Activated gamma-delta T cell (primary cell): Measurements from ENCODE around the gene ZNF423.

Experiments
- DNase-seq: peaks from one replicate; lab custom pipeline; 2025; lab: John Stamatoyannopoulos, UW

The ZNF423 gene

DNA sequence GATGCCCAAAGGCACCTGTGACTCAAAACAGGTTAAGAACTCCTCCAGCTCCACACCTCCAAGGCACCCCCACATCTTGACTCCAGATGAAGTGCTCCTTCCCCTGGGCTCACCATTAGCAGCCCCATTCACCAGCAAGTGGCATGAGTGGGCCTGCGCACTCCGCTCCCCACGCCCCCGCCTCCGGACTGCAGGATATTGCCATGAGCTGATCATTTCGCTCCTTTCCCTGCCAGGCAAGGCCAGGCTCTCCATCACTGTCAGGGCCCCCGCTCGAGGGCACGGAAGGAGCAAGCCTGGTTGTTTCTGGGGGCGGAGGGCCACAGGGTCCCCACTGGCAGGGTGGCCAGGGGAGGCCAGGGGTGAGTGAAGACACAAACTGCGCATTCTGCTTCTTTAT, 69.9 kb downstream of the ZNF423 start:
- DNase-seq: no peak

GRCh38 chr16:49782405-49782804, 73.5 kb downstream of the ZNF423 start:
- DNase-seq: no peak

DNA sequence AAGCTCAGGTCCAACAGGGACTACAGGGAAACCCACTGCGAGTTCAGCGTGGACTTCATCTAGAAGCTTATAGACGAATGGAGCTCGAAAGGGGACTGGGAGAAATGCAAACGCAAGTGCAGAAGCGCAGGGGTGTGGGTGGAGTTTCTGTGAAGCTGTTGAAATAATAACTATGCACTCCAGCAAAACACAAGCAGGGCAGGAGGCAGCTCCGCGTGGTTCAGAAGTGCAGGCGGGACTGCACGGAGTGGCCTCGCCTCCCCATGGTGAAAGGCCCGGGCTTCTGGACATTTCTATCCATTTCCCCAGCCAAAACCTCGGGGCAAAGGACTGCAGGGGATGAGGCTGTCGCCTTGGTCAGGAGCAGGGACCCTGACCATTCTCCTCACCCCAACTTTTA, 74.5 kb downstream of the ZNF423 start:
- DNase-seq: no peak

- no peak for DNase-seq
Measured at GRCh38 chr16:49780433-49780832, 75.5 kb downstream of the ZNF423 start.

- no peak for DNase-seq
Measured at GRCh38 chr16:49779979-49780378, 75.9 kb downstream of the ZNF423 start.

GRCh38 chr16:49778202-49778930, 77.5 kb downstream of the ZNF423 start:
- no peak for DNase-seq

DNA sequence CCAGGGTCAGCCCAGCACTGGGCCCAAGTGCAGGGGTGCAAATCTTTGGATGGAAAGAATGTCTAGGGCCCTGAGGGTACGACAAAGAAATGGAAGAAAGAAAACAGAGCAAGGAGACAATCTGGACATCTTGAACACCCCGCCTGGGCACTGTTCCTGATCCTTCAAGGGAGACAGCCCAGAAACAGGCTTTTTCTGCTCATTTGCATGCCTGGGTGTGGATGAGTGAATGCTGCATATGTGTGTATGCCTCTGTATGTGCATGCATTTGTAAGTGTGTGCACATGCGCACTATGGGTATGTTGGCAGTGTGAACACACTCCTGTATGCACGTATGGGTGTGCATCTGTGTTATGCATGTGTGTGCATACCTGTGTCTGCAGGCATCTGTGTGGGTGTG, 79.2 kb downstream of the ZNF423 start:
- DNase-seq: no peak

DNA sequence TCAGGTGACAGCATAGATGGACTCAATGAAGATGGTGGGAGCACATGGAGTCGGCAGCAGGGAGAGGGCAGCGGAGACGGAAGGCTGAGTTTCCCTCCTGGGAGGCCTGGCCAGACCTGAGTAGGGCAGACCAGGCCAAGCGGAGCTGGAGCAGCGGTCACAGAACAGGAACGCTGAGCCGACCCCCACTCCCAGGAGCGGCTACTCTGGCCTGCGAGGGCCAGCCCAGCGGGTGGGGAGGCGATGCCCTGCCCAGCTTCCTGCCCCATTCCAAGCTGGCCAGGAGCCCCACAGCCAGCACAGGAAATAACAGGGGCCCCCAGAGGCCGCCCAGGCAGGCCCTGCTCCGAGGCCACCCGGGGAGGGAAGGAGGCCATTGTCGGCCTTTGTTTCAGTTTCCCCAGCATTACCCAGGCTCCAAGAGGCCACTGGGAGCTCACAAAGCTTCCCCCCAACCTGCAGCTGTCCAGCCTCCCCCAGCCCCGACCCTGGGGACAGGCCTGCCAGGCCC, 79.8 kb downstream of the ZNF423 start:
- no peak for DNase-seq

DNA sequence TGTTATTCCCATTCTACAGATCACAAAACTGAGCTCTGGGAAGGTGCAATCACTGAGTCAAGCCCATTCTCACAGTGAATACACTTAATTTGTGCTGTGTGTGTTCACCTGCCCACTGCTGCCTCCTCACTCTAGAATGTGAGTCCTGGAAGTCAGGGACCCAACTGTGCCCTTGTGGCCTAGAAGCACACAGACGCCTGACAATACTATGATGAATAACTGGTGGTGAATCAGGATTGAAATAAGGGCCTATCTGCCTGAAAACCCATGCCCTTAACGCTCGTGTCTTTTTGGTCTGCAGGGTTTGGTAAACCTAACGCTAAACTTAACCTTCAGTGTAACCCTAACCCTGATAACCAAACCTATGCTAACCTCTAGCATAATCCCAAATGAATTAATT, 80.3 kb downstream of the ZNF423 start:
- DNase-seq: no peak

DNA sequence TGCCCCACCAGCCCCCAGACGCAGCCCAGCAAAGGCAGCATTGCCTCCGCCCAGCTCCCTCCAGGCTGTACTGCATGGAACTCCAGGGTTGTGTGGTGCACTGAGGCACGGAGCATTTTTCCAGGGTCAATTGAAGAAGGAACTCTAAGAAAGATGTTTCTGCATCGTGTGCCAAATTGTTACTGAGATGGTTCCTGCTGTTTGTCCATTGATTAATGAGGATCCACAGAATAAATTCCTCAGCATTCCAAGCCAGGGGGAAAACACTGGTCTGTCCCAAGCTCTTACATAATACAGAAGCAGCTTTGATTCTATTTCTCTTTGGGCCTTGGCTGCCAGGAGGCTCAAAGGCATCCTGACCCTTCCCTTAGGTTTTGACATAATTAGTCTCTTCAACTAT, 80.9 kb downstream of the ZNF423 start:
- DNase-seq: no peak

- no peak for DNase-seq
Measured at GRCh38 chr16:49773534-49774475, 82.1 kb downstream of the ZNF423 start.

DNA sequence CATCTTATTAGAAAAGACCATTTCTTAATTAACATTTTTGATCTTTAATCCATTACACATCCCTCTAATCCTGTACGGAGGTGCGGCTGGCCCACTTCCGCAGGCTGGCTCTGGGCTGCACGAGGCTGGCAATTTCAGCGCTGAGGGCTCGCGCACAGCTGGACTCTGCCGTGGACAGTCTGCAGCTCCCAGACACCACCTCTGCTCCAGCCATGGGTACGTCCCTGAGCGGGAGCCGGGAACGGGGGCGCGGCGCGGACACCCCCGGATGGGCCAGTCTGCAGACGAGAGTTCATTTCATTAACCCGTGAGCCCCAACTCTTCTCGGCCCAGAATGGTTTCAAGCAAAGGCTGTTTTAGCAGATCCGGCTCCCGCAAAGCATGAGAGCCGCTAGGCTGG, 87.9 kb downstream of the ZNF423 start:
- no peak for DNase-seq

GRCh38 chr16:49767414-49767813, 88.5 kb downstream of the ZNF423 start:
- no peak for DNase-seq

GRCh38 chr16:49766225-49766624, 89.7 kb downstream of the ZNF423 start:
- no peak for DNase-seq

DNA sequence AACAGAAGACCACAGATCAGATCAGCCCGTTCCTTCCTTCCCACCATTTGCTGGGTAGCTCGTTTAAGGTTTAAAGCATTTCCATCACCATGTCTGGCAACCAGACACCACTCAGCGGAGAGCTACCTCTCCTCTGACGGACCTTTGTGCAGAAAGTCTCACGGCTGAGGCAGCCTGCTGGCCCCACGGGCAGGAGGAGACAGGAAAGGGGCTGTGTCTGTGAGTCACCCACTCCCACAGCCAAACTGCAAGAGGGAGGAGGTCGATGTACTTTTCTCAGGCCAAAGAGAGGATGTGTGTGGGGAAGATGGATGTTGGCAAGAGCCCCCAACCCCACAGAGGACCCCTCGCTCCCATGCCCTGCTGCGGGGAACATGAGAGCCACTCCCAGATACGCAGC, 92.1 kb downstream of the ZNF423 start:
- DNase-seq: no peak

- no peak for DNase-seq
Measured at GRCh38 chr16:49760815-49761214, 95.1 kb downstream of the ZNF423 start.

GRCh38 chr16:49757559-49758069, 98.3 kb downstream of the ZNF423 start:
- DNase-seq: no peak

DNA sequence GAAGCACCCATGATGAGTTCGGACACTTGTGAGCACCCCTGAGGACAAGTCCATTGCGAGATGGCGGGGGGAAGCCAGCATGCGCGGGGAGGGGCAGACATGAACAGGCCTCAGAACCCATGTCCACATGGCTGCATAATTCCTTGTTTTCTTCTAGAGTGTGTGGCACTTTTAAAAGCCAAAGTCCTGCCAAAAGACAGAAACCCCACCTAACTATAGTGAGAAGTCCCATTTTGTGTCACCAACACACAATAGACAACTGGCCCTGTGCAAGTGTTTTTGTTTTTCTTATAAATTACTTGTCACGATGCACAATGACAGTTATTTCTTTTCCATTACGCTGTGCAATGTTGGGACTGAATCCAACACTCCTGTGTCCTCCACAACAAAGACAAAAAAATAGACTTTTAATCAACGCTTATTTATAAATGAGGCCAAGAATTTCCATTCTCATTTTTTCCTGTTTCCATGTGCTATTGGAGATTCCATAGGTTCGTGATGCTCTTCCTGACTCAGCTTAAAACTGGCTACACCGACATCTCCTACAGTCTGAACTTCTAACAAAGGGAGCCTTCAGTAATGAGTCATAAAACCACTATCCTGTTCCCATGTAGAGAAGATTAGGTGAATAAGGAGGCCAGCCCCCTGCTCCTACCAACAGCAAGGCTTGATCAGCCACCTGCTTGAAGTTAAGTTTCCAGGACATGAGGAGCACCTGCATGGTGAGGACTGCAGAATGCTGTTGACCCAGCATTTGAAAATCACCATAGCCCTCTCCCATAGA, 98.9 kb downstream of the ZNF423 start:
- no peak for DNase-seq

DNA sequence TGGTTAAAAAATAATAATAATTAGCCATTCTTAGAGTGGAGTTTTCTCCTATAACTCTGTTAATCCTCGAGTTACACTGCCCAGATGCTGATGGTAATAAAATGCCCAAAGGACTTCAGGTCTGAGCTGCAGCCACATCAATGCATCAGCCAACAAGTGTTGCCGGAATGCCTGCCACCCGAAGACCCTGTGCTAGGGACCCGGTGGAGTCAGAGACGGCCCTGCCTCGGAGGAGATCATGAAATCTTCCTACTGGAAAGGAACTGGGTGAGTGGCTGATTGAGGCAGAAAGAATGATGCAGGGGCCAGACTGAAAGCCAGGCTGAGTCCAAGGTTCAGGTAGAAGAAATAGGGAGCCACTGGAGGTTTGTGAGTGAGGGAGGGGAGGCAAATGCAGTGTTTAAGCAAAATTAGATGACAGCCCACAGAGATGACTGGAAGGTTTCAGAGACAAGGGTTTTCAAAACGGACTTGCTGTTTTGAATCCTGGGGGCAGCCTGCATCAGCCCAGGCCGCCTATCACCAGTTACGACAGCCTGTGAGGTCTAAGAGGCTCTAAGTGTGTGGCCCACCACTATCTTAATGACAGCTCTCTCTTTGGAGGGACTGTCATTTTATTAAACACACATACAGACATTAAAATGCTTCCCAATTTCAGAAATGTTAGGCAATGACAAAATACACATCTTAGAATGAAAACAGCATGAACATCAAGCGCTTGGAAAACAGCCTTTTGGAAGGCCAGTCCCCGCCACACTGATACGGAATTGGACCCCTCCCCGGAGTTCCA, 100.0 kb downstream of the ZNF423 start:
- DNase-seq: no peak

GRCh38 chr16:49755313-49755620, 100.6 kb downstream of the ZNF423 start:
- DNase-seq: no peak
